ENCODE measurements around the gene EFNA2.

DNA sequence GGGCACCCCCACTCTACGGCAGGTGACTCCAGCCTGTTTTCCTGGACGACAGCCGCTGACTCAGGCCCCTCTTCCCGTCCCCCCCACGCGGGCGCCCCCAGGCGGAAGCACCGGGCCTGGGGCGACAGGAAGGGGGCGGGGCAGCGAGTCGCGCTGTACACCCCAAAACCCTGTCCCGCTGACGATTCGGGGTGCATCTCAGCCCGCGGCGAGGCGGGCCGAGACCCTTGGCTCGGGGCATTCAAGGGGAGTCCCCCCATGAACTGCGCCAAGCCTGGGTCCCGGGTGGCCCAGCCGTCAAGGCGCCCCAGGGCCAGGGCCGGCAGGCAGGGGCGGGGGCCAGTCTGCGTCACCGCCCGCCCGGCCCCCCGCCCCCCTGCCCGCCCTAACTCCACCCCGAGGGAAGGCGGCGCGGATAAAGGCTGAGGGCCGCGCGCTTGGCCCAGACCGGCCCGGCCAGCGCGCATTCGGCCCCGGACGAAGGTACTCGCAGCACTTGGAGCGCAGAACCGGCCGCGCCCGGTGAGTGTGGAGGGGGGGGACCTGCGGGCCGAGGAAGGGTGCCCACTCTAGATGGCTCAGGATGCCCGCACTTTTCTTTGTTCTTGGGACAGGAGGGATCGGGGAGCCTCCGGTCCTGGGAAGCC, 37.4 kb upstream of the EFNA2 start, which contains the start of gene MIDN:
- TF ChIP-seq, protein P1, sequence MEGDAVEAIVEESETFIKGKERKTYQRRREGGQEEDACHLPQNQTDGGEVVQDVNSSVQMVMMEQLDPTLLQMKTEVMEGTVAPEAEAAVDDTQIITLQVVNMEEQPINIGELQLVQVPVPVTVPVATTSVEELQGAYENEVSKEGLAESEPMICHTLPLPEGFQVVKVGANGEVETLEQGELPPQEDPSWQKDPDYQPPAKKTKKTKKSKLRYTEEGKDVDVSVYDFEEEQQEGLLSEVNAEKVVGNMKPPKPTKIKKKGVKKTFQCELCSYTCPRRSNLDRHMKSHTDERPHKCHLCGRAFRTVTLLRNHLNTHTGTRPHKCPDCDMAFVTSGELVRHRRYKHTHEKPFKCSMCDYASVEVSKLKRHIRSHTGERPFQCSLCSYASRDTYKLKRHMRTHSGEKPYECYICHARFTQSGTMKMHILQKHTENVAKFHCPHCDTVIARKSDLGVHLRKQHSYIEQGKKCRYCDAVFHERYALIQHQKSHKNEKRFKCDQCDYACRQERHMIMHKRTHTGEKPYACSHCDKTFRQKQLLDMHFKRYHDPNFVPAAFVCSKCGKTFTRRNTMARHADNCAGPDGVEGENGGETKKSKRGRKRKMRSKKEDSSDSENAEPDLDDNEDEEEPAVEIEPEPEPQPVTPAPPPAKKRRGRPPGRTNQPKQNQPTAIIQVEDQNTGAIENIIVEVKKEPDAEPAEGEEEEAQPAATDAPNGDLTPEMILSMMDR (conservative IDR thresholded peaks at IDR 0.05; ENCODE audit: low read length), result peak; percentile 34
- no peak for TF ChIP-seq EZH2phosphoT487 (IDR thresholded peaks at IDR 0.05; ENCODE audit: borderline replicate concordance)
